Measurements from ENCODE around the gene NUDCD3. TPM values are rescaled to one million over a fixed set of nuclear protein-coding genes. Genes with fewer than 3 reads are reported as not detected.

Gene NUDCD3
- total and polyA plus RNA-seq, 4 donors, result 15.4 to 30.7 (median 24.3) TPM

DNA sequence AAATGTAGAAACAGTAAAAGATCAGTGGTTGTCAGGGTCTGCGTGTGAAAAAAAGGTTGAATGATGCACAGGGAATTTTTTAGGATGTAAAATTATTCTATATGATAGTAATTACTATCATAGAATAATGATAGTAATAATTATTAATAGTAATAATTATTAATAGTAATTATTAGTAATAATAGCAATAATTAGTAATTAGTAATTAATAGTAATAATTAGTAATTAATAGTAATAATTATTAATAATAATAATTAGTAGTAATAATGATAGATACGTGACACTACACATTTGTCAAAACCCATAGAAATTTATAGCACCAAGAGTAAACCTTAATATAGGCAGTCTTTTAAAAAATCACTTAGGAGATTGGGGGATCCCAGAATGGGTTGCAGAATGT lies 4.5 kb upstream of the NUDCD3 start:
- WGBS, result 79% methylated on average over 2 of the region's 2 CpGs
- no peaks in the 10 kb centered on the region for H3K27me3 ChIP-seq (ENCODE audit: control insufficient read depth in 4 of 4, insufficient read depth in 4 of 4, low read length in 3 of 4)
- DNase-seq (ENCODE audit: low spot score), result no peak
- H3K36me3 ChIP-seq (ENCODE audit: control insufficient read depth in 4 of 4, insufficient read depth in 3 of 4, low read depth in 1 of 4, low read length in 3 of 4), result no peaks in the 10 kb centered on the region
- H3K9me3 ChIP-seq (ENCODE audit: control insufficient read depth in 4 of 4, low read length in 3 of 4), result no peaks in the 10 kb centered on the region
- H3K9ac ChIP-seq (ENCODE audit: low read depth in 1 of 2, low read length in 2 of 2), result no peak overlapping the region
- H3K4me3 ChIP-seq (ENCODE audit: low read depth in 1 of 3, low read length in 3 of 3), result no peak overlapping the region
- H3K4me1 ChIP-seq (ENCODE audit: control insufficient read depth in 4 of 4, insufficient read depth in 4 of 4, low read length in 3 of 4), result peaks cover 0 to 3% (median under 1%) of the 10 kb centered on the region in 4 donors
- TF ChIP-seq RAD21 (IDR thresholded peaks at IDR 0.05), result no peak
- no peak overlapping the region for H3K27ac ChIP-seq (ENCODE audit: low read depth in 1 of 2, low read length in 2 of 2)

- H3K9me3 ChIP-seq (ENCODE audit: control insufficient read depth in 4 of 4, low read length in 3 of 4), result no peaks in the 10 kb centered on the region
- TF ChIP-seq RAD21 (IDR thresholded peaks at IDR 0.05), result no peak
- TF ChIP-seq HNF4G (IDR thresholded peaks at IDR 0.05), result no peak
- TF ChIP-seq, protein P1, sequence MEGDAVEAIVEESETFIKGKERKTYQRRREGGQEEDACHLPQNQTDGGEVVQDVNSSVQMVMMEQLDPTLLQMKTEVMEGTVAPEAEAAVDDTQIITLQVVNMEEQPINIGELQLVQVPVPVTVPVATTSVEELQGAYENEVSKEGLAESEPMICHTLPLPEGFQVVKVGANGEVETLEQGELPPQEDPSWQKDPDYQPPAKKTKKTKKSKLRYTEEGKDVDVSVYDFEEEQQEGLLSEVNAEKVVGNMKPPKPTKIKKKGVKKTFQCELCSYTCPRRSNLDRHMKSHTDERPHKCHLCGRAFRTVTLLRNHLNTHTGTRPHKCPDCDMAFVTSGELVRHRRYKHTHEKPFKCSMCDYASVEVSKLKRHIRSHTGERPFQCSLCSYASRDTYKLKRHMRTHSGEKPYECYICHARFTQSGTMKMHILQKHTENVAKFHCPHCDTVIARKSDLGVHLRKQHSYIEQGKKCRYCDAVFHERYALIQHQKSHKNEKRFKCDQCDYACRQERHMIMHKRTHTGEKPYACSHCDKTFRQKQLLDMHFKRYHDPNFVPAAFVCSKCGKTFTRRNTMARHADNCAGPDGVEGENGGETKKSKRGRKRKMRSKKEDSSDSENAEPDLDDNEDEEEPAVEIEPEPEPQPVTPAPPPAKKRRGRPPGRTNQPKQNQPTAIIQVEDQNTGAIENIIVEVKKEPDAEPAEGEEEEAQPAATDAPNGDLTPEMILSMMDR (IDR thresholded peaks at IDR 0.05; ENCODE audit: low read depth, low read length, missing input control), result no peak
- no peak for TF ChIP-seq TAF1 (conservative IDR thresholded peaks at IDR 0.05)
- no peak for TF ChIP-seq RXRA (IDR thresholded peaks at IDR 0.05)
- no peak for TF ChIP-seq FOXA1 (IDR thresholded peaks at IDR 0.05)
- TF ChIP-seq, protein P2, sequence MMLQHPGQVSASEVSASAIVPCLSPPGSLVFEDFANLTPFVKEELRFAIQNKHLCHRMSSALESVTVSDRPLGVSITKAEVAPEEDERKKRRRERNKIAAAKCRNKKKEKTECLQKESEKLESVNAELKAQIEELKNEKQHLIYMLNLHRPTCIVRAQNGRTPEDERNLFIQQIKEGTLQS (IDR thresholded peaks at IDR 0.05), result no peak
- TF ChIP-seq FOXA2 (IDR thresholded peaks at IDR 0.05), result no peak
- no peak for TF ChIP-seq HNF4A (conservative IDR thresholded peaks at IDR 0.05)
- no peak for TF ChIP-seq SP1 (IDR thresholded peaks at IDR 0.05)
- TF ChIP-seq MAX (IDR thresholded peaks at IDR 0.05), result no peak
- TF ChIP-seq, protein P3, sequence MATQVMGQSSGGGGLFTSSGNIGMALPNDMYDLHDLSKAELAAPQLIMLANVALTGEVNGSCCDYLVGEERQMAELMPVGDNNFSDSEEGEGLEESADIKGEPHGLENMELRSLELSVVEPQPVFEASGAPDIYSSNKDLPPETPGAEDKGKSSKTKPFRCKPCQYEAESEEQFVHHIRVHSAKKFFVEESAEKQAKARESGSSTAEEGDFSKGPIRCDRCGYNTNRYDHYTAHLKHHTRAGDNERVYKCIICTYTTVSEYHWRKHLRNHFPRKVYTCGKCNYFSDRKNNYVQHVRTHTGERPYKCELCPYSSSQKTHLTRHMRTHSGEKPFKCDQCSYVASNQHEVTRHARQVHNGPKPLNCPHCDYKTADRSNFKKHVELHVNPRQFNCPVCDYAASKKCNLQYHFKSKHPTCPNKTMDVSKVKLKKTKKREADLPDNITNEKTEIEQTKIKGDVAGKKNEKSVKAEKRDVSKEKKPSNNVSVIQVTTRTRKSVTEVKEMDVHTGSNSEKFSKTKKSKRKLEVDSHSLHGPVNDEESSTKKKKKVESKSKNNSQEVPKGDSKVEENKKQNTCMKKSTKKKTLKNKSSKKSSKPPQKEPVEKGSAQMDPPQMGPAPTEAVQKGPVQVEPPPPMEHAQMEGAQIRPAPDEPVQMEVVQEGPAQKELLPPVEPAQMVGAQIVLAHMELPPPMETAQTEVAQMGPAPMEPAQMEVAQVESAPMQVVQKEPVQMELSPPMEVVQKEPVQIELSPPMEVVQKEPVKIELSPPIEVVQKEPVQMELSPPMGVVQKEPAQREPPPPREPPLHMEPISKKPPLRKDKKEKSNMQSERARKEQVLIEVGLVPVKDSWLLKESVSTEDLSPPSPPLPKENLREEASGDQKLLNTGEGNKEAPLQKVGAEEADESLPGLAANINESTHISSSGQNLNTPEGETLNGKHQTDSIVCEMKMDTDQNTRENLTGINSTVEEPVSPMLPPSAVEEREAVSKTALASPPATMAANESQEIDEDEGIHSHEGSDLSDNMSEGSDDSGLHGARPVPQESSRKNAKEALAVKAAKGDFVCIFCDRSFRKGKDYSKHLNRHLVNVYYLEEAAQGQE (IDR thresholded peaks at IDR 0.05), result no peak
- TF ChIP-seq GABPA (IDR thresholded peaks at IDR 0.05 in 1 of 2, conservative IDR thresholded peaks at IDR 0.05 in 1 of 2), result no peak
- no peak for TF ChIP-seq NR2F2 (IDR thresholded peaks at IDR 0.05)
- no peak for TF ChIP-seq YY1 (IDR thresholded peaks at IDR 0.05)
- no peak for TF ChIP-seq JUND (IDR thresholded peaks at IDR 0.05)
- TF ChIP-seq ZBTB33 (IDR thresholded peaks at IDR 0.05), result no peak
- no peak for TF ChIP-seq EGR1 (IDR thresholded peaks at IDR 0.05; ENCODE audit: low read depth in 2 of 2)
- no peaks in the 10 kb centered on the region for H3K27me3 ChIP-seq (ENCODE audit: control insufficient read depth in 4 of 4, insufficient read depth in 4 of 4, low read length in 3 of 4)
- no peaks in the 10 kb centered on the region for H3K36me3 ChIP-seq (ENCODE audit: control insufficient read depth in 4 of 4, insufficient read depth in 3 of 4, low read depth in 1 of 4, low read length in 3 of 4)
- WGBS, result 9% methylated on average over 3 of the region's 3 CpGs
- peak overlapping the region in 1 of 2 donors; percentile 99 for H3K27ac ChIP-seq (ENCODE audit: low read depth in 1 of 2, low read length in 2 of 2)
- H3K4me3 ChIP-seq (ENCODE audit: low read depth in 1 of 3, low read length in 3 of 3), result peak overlapping the region; percentile 74 to 99 (median 80)
- peak overlapping the region; percentile 70 to 94 for H3K9ac ChIP-seq (ENCODE audit: low read depth in 1 of 2, low read length in 2 of 2)
- no peak for DNase-seq (ENCODE audit: low spot score)
- peaks cover 5 to 30% (median 25%) of the 10 kb centered on the region in 4 donors for H3K4me1 ChIP-seq (ENCODE audit: control insufficient read depth in 4 of 4, insufficient read depth in 4 of 4, low read length in 3 of 4)
These were observed 771 bp upstream of the NUDCD3 start for GRCh38 chr7:44491229-44491628.

All from liver (tissue), 9 donors.